SK-N-SH (cell line): Measurements from ENCODE around the gene JAK1. TPM values are rescaled to one million over a fixed set of nuclear protein-coding genes. Genes with fewer than 3 reads are reported as not detected.

Source experiments
- CTCF ChIA-PET: fragments of 300-600, 350-600 bp; formaldehyde crosslinking; extraction: SDS; loops from one replicate; lab custom pipeline; 2021; lab: Yijun Ruan, JAX
- POLR2A ChIA-PET: fragments of 350-600 bp; sonication (Branson Sonifier 250); formaldehyde crosslinking; extraction: SDS; loops from one replicate; lab custom pipeline; 2020; ENCODE audit warnings: antibody characterized with exemption, inconsistent platforms; lab: Yijun Ruan, JAX
- DNase-seq: peaks from one replicate; pipeline ENCODE4 v3.0.0; 2012
- H2AFZ ChIP-seq: fragments of 200-600 bp; sonication (generic); 2 replicates; pipeline ENCODE4 v1.8.1; 2016; ENCODE audit warnings: antibody characterized with exemption, mild to moderate bottlenecking, low read depth
- H3F3A ChIP-seq: fragments of 200-600 bp; sonication (generic); replicated peaks from 2 replicates; pipeline ENCODE3; 2016; ENCODE audit warnings: antibody characterized with exemption, mild to moderate bottlenecking; ENCODE audit not compliant: insufficient read depth
- H3K27ac ChIP-seq, 2 experiments: fragments of 200-500 bp in 1 of 2; fragments of 200-600 bp in 1 of 2; sonication (Bioruptor generic) in 1 of 2; sonication (generic), shearing (Covaris generic) in 1 of 2; 2 replicates each; pipeline versions ENCODE4 v1.5.1 to v1.6.1; 2014 to 2016; ENCODE audit warnings: low read depth in 2 of 2, inconsistent platforms in 1 of 2, low read length in 1 of 2, mild to moderate bottlenecking in 1 of 2, mixed read lengths in 1 of 2
- H3K27me3 ChIP-seq: fragments of 200-600 bp; sonication (generic), shearing (Covaris generic); 2 replicates; pipeline ENCODE4 v1.6.1; 2016; ENCODE audit warnings: mixed run types; ENCODE audit not compliant: insufficient read depth
- H3K36me3 ChIP-seq, 2 experiments: fragments of 200-500 bp in 1 of 2; fragments of 200-600 bp in 1 of 2; sonication (Bioruptor generic) in 1 of 2; sonication (generic) in 1 of 2; replicated peaks in 1 of 2; 2 replicates each; pipeline versions ENCODE3 to v1.5.1; 2014 to 2016; ENCODE audit warnings: low read length in 1 of 2, mild to moderate bottlenecking in 1 of 2; ENCODE audit not compliant: insufficient read depth in 2 of 2, control insufficient read depth in 1 of 2
- H3K4me1 ChIP-seq, 2 experiments: fragments of 200-500 bp in 1 of 2; fragments of 200-600 bp in 1 of 2; sonication (Bioruptor generic) in 1 of 2; sonication (generic), shearing (Covaris generic) in 1 of 2; 2 replicates each; pipeline versions ENCODE4 v1.5.1 to v1.6.1; 2014 to 2016; ENCODE audit warnings: low read depth in 1 of 2, low read length in 1 of 2, mixed run types in 1 of 2; ENCODE audit not compliant: insufficient read depth in 2 of 2, control insufficient read depth in 1 of 2
- H3K4me2 ChIP-seq: fragments of 200-600 bp; sonication (generic), shearing (Covaris generic); 2 replicates; pipeline ENCODE4 v1.6.1; 2017; ENCODE audit warnings: mixed run types
- H3K4me3 ChIP-seq, 2 experiments: fragments of 200-500 bp in 1 of 2; fragments of 200-600 bp in 1 of 2; sonication (Bioruptor generic) in 1 of 2; sonication (generic), shearing (Covaris generic) in 1 of 2; 2 replicates each; pipeline versions ENCODE4 v1.5.1 to v1.8.1; 2014 to 2016; ENCODE audit warnings: low read depth in 2 of 2, inconsistent platforms in 1 of 2, low read length in 1 of 2, mild to moderate bottlenecking in 1 of 2, mixed read lengths in 1 of 2, moderate library complexity in 1 of 2
- H3K79me2 ChIP-seq: fragments of 200-600 bp; sonication (generic); 2 replicates; pipeline ENCODE4 v1.8.1; 2017; ENCODE audit warnings: mild to moderate bottlenecking; ENCODE audit not compliant: insufficient read depth
- H3K9ac ChIP-seq: fragments of 200-600 bp; sonication (generic); 2 replicates; pipeline ENCODE4 v1.6.1; 2017; ENCODE audit warnings: mixed run types
- H3K9me2 ChIP-seq: fragments of 200-600 bp; sonication (generic); 2 replicates; pipeline ENCODE4 v1.6.1; 2017; ENCODE audit warnings: mixed run types
- H3K9me3 ChIP-seq: fragments of 200-600 bp; sonication (generic); 2 replicates; pipeline ENCODE4 v1.6.1; 2017; ENCODE audit warnings: mixed run types, mild to moderate bottlenecking, moderate library complexity
- H4K20me1 ChIP-seq: fragments of 200-600 bp; sonication (generic); 2 replicates; pipeline ENCODE4 v1.6.1; 2017; ENCODE audit warnings: mild to moderate bottlenecking, mixed run types; ENCODE audit not compliant: insufficient read depth
- CHD2 ChIP-seq: fragments of 150-350 bp; IDR thresholded peaks from 2 replicates; pipeline ENCODE4 v1.6.1; 2018; ENCODE audit warnings: low read length; ENCODE audit not compliant: partially characterized antibody
- ELF1 ChIP-seq: IDR thresholded peaks from 2 replicates; pipeline ENCODE4 v1.4.0; 2012
- FOSL2 ChIP-seq: IDR thresholded peaks from 2 replicates; pipeline ENCODE4 v1.4.0; 2012; ENCODE audit warnings: low read depth, mild to moderate bottlenecking, moderate library complexity, borderline replicate concordance
- IRF3 ChIP-seq: fragments of 150-350 bp; IDR thresholded peaks from 2 replicates; pipeline ENCODE4 v1.6.1; 2016; ENCODE audit warnings: mild to moderate bottlenecking, low read depth, low read length
- MEF2A ChIP-seq: IDR thresholded peaks from 2 replicates; pipeline ENCODE4 v1.4.0; 2012; ENCODE audit warnings: low read depth, borderline replicate concordance
- RFX5 ChIP-seq: IDR thresholded peaks from 2 replicates; pipeline ENCODE4 v1.6.1; 2012; ENCODE audit warnings: mild to moderate bottlenecking, improper control_type of control experiment, low read length
- RXRA ChIP-seq: IDR thresholded peaks from 2 replicates; pipeline ENCODE4 v1.4.0; 2012; ENCODE audit warnings: low read depth, mild to moderate bottlenecking, borderline replicate concordance
- SMC3 ChIP-seq: IDR thresholded peaks from 2 replicates; pipeline ENCODE4 v1.6.1; 2012; ENCODE audit warnings: low read depth, low read length, improper control_type of control experiment
- TAF1 ChIP-seq: IDR thresholded peaks from 2 replicates; pipeline ENCODE4 v1.6.1; 2012; ENCODE audit warnings: low read depth, mild to moderate bottlenecking, low read length, moderate library complexity, borderline replicate concordance
- USF2 ChIP-seq: fragments of 150-350 bp; IDR thresholded peaks from 2 replicates; pipeline ENCODE4 v1.6.1; 2017; ENCODE audit warnings: antibody characterized with exemption, low read length, low read depth, borderline replicate concordance
- YY1 ChIP-seq: IDR thresholded peaks from 2 replicates; pipeline ENCODE4 v1.4.0; 2012; ENCODE audit warnings: low read depth, mild to moderate bottlenecking
- WGBS: methylation state at CpG from one replicate; pipeline ENCODE4 v1.1.6; 2017; ENCODE audit warnings: low lambda C conversion rate; 5-methylcytosine and 5-hydroxymethylcytosine counted together
- polyA plus RNA-seq, 3 experiments: library from polyadenylated mRNA; depleted of rRNA; stranded (reverse); fragments of >200 nt; gene quantifications; 2 replicates each; pipeline ENCODE4 v1.2.3, GENCODE V29; 2012
- TF ChIP-seq, protein P1 (sequence below): IDR thresholded peaks from 2 replicates; pipeline ENCODE4 v1.6.1; 2012; ENCODE audit warnings: mild to moderate bottlenecking, low read depth, low read length, moderate library complexity
- TF ChIP-seq, protein P2 (sequence below): IDR thresholded peaks from 2 replicates; pipeline ENCODE4; 2012

JAK1 gene
- polyA plus RNA-seq, 1 of the 3 experiments (the other 2 are of a cell fraction) = 47.5 TPM

DNA sequence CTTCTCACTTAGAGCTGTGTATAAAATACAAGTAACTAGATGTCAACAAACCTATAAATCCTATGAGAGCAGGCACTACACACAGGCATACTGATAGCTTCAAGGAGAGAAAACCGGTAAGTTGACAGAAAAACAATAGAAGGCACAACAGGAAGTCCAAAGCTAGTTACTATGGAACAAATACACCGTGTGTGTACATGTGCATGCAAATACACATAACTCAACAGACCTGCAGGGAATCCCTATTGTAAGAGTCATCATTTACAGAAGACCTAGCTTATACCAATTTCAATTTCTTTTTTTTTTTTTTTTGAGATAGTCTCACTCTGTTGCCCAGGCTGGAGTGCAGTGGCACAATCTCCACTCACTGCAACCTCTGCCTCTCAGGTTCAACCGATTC, 26.3 kb downstream of the JAK1 start:
- no peak for TF ChIP-seq ELF1
- TF ChIP-seq IRF3 = no peak
- TF ChIP-seq MEF2A = no peak
- no peak for TF ChIP-seq SMC3
- TF ChIP-seq, protein P1, sequence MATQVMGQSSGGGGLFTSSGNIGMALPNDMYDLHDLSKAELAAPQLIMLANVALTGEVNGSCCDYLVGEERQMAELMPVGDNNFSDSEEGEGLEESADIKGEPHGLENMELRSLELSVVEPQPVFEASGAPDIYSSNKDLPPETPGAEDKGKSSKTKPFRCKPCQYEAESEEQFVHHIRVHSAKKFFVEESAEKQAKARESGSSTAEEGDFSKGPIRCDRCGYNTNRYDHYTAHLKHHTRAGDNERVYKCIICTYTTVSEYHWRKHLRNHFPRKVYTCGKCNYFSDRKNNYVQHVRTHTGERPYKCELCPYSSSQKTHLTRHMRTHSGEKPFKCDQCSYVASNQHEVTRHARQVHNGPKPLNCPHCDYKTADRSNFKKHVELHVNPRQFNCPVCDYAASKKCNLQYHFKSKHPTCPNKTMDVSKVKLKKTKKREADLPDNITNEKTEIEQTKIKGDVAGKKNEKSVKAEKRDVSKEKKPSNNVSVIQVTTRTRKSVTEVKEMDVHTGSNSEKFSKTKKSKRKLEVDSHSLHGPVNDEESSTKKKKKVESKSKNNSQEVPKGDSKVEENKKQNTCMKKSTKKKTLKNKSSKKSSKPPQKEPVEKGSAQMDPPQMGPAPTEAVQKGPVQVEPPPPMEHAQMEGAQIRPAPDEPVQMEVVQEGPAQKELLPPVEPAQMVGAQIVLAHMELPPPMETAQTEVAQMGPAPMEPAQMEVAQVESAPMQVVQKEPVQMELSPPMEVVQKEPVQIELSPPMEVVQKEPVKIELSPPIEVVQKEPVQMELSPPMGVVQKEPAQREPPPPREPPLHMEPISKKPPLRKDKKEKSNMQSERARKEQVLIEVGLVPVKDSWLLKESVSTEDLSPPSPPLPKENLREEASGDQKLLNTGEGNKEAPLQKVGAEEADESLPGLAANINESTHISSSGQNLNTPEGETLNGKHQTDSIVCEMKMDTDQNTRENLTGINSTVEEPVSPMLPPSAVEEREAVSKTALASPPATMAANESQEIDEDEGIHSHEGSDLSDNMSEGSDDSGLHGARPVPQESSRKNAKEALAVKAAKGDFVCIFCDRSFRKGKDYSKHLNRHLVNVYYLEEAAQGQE = no peak
- TF ChIP-seq YY1 = no peak
- TF ChIP-seq RFX5 = no peak
- no peak for TF ChIP-seq CHD2
- TF ChIP-seq USF2 = no peak
- TF ChIP-seq, protein P2, sequence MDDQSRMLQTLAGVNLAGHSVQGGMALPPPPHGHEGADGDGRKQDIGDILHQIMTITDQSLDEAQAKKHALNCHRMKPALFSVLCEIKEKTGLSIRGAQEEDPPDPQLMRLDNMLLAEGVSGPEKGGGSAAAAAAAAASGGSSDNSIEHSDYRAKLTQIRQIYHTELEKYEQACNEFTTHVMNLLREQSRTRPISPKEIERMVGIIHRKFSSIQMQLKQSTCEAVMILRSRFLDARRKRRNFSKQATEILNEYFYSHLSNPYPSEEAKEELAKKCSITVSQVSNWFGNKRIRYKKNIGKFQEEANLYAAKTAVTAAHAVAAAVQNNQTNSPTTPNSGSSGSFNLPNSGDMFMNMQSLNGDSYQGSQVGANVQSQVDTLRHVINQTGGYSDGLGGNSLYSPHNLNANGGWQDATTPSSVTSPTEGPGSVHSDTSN = no peak
- no peak for TF ChIP-seq RXRA
- TF ChIP-seq FOSL2 = no peak
- TF ChIP-seq TAF1 = no peak
- Histone ChIP-seq H3K9me3 (no peaks in the 10 kb centered on the region), H3F3A (peaks cover 7% of the 10 kb centered on the region), H3K9ac (no peak overlapping the region), H3K4me1 (peaks cover 0 to 32% of the 10 kb centered on the region in 2 experiments; a peak in 3 of 4 replicates), H4K20me1 (peaks cover 4% of the 10 kb centered on the region; the same call in 1 of the 2 replicates), H3K4me2 (no peak overlapping the region), H3K9me2 (no peaks in the 10 kb centered on the region), H3K27me3 (no peaks in the 10 kb centered on the region), H2AFZ (no peak overlapping the region), H3K27ac (no peak overlapping the region), H3K36me3 (no peaks in the 10 kb centered on the region), H3K79me2 (peaks cover 99% of the 10 kb centered on the region), H3K4me3 (no peak overlapping the region)
- no peak for DNase-seq
- 91% methylated on average over 3 of the region's 3 CpGs for WGBS
- ChIA-PET CTCF (interaction anchor here (0.7 to 1.4 kb wide), 2 partner anchors 9 to 22 kb away, joined by 3 read pairs; no protein-coding TSS in a partner anchor), POLR2A (no interaction called here)
